NCI-H2171 treated with DMSO at 0.1 percent for 48 hours (cell line): ENCODE results near the gene KRTAP24-1.

Experiments used
- DNase-seq: peaks from one replicate; lab custom pipeline; 2025; lab: John Stamatoyannopoulos, UW

The KRTAP24-1 gene

DNA sequence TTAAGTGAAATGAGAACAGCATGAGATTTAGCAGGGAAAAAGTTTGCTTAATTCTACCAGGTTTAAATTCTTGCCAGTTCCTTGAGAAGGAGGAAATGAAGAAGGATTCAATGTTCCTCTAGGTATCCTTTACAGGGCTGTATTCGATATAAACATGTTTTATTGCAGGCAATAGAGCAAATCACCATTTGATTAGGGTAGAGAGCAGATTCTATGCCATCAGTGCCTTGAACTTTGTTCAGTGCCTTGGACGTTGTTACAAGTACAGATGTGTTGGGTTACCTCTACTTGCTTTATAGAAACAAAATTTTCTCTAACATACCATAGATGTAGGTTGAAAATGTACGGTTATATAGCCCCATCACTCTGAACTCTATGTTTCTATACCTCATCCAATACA lies 48.7 kb downstream of the KRTAP24-1 start:
- no peak for DNase-seq

- no peak for DNase-seq
Measured at GRCh38 chr21:30233228-30234020, 49.3 kb downstream of the KRTAP24-1 start.

- no peak for DNase-seq
Measured at GRCh38 chr21:30232011-30232410, 50.7 kb downstream of the KRTAP24-1 start.
